Stimulated activated CD4-positive, alpha-beta T cell treated with anti-CD3 and anti-CD28 coated beads, TNF-alpha, amount 100 ng/mL, for 1 hour (primary cell): ENCODE data around the gene TCIRG1.

Source experiments
- DNase-seq, 3 donors: peaks; one replicate each; pipeline ENCODE4 v3.0.0-alpha.2; 2020; ENCODE audit warnings: low read depth in 3 of 3, low spot score in 1 of 3

TCIRG1 gene

GRCh38 chr11:68006606-68007166, 32.1 kb upstream of the TCIRG1 start:
- no peak for DNase-seq

GRCh38 chr11:68007498-68008380, 31.1 kb upstream of the TCIRG1 start:
- DNase-seq = no peak

- DNase-seq = no peak
Observed at GRCh38 chr11:68008381-68009337, 30.2 kb upstream of the TCIRG1 start.

GRCh38 chr11:68009391-68010089, 29.3 kb upstream of the TCIRG1 start:
- no peak for DNase-seq

- DNase-seq = no peak
Observed at GRCh38 chr11:68010090-68011041, 28.5 kb upstream of the TCIRG1 start, which contains the start of gene ALDH3B1. Gene ALDH3B1 (plus strand): TSS chr11:68010327. CDS start chr11:68015298, 4,971 bp downstream.

- DNase-seq = no peak
Observed at GRCh38 chr11:68011051-68011943, 27.5 kb upstream of the TCIRG1 start.

- no peak for DNase-seq
Observed at GRCh38 chr11:68012044-68012842, 26.6 kb upstream of the TCIRG1 start.

- DNase-seq = no peak
Observed at GRCh38 chr11:68012843-68013610, 25.8 kb upstream of the TCIRG1 start.

GRCh38 chr11:68013611-68014156, 25.1 kb upstream of the TCIRG1 start:
- no peak for DNase-seq

- no peak for DNase-seq
Observed at GRCh38 chr11:68014157-68014946, 24.5 kb upstream of the TCIRG1 start.

GRCh38 chr11:68014947-68015447, 23.8 kb upstream of the TCIRG1 start:
- DNase-seq = no peak

GRCh38 chr11:68015467-68015866, 23.4 kb upstream of the TCIRG1 start:
- no peak for DNase-seq

GRCh38 chr11:68016161-68016903, 22.5 kb upstream of the TCIRG1 start:
- DNase-seq = no peak

- no peak for DNase-seq
Observed at GRCh38 chr11:68016904-68017817, 21.7 kb upstream of the TCIRG1 start.
